Activated CD8-positive, alpha-beta memory T cell treated with anti-CD3 and anti-CD28 coated beads for 24 hours (primary cell): ENCODE results near the gene SYT10.
"Not testable (repeated sequence)": the region's sequence is repeated elsewhere in the genome, so short reads cannot be mapped to it uniquely, and the experiment has no call there.

Experiments used
- DNase-seq: peaks from one replicate; pipeline ENCODE4 v3.0.0-alpha.2; 2020

The SYT10 gene

GRCh38 chr12:33439587-33440011, at the start of gene SYT10:
Gene SYT10, minus strand, starts transcription at chr12:33439819. Its CDS starts 297 bp downstream, at chr12:33439522.
- DNase-seq: no peak

GRCh38 chr12:33488036-33488435, 48.4 kb upstream of the SYT10 start:
- no peak for DNase-seq

- no peak for DNase-seq
Observed at GRCh38 chr12:33486058-33486457, 46.4 kb upstream of the SYT10 start.

GRCh38 chr12:33484161-33484560, 44.5 kb upstream of the SYT10 start:
- DNase-seq: no peak

GRCh38 chr12:33480366-33480765, 40.7 kb upstream of the SYT10 start:
- no peak for DNase-seq

GRCh38 chr12:33476058-33476457, 36.4 kb upstream of the SYT10 start:
- DNase-seq: no peak

- no peak for DNase-seq
Observed at GRCh38 chr12:33472299-33472698, 32.7 kb upstream of the SYT10 start.

- no peak for DNase-seq
Observed at GRCh38 chr12:33455096-33455495, 15.5 kb upstream of the SYT10 start.

- DNase-seq: no peak
Observed at GRCh38 chr12:33450480-33450879, 10.9 kb upstream of the SYT10 start.

- no peak for DNase-seq
Observed at GRCh38 chr12:33440477-33440876, 858 bp upstream of the SYT10 start.

GRCh38 chr12:33438851-33439586, 600 bp downstream of the SYT10 start:
- no peak for DNase-seq

GRCh38 chr12:33438025-33438772, 1.4 kb downstream of the SYT10 start:
- DNase-seq: no peak

GRCh38 chr12:33437598-33437997, 2.0 kb downstream of the SYT10 start:
- no peak for DNase-seq

GRCh38 chr12:33432992-33433391, 6.6 kb downstream of the SYT10 start:
- no peak for DNase-seq

GRCh38 chr12:33431648-33432047, 8.0 kb downstream of the SYT10 start:
- DNase-seq: no peak

- DNase-seq: no peak
Observed at GRCh38 chr12:33429468-33429867, 10.2 kb downstream of the SYT10 start.

- no peak for DNase-seq
Observed at GRCh38 chr12:33427071-33427470, 12.5 kb downstream of the SYT10 start.

- no peak for DNase-seq
Observed at GRCh38 chr12:33423706-33424105, 15.9 kb downstream of the SYT10 start.

GRCh38 chr12:33412410-33412809, 27.2 kb downstream of the SYT10 start:
- DNase-seq: not testable (repeated sequence)

GRCh38 chr12:33383503-33383902, 56.1 kb downstream of the SYT10 start:
- no peak for DNase-seq

GRCh38 chr12:33376153-33376552, 63.5 kb downstream of the SYT10 start:
- no peak for DNase-seq

GRCh38 chr12:33370318-33370717, 69.3 kb downstream of the SYT10 start:
- no peak for DNase-seq

GRCh38 chr12:33357181-33357580, 82.4 kb downstream of the SYT10 start:
- no peak for DNase-seq

- no peak for DNase-seq
Observed at GRCh38 chr12:33349791-33350190, 89.8 kb downstream of the SYT10 start.
